GM18520 (cell line): ENCODE results near the gene TRAF3.

Source experiments
- ATAC-seq: cut with Tn5 transposase; IDR thresholded peaks from one replicate; pipeline ENCODE4 v1.9.1; 2021; ENCODE audit not compliant: unreplicated experiment

Gene TRAF3

GRCh38 chr14:102776761-102777710 is at the start of gene TRAF3:
TSS of gene TRAF3 (plus strand) at chr14:102777449. CDS start at chr14:102870202, 92,753 bp downstream.
- peak; percentile 52 for ATAC-seq

GRCh38 chr14:102728501-102728900 is 48.7 kb upstream of the TRAF3 start:
- ATAC-seq: no peak

- no peak for ATAC-seq
These were observed 48.0 kb upstream of the TRAF3 start for GRCh38 chr14:102729268-102729667.

- ATAC-seq: no peak
These were observed 47.4 kb upstream of the TRAF3 start for GRCh38 chr14:102729825-102730224.

- ATAC-seq: no peak
These were observed 46.0 kb upstream of the TRAF3 start for GRCh38 chr14:102731101-102731870.

GRCh38 chr14:102731871-102732800 is 45.1 kb upstream of the TRAF3 start:
- ATAC-seq: no peak

- no peak for ATAC-seq
These were observed 44.3 kb upstream of the TRAF3 start for GRCh38 chr14:102732924-102733323.

- no peak for ATAC-seq
These were observed 43.9 kb upstream of the TRAF3 start for GRCh38 chr14:102733326-102733725.

- ATAC-seq: no peak
These were observed 42.8 kb upstream of the TRAF3 start for GRCh38 chr14:102734436-102734835.

GRCh38 chr14:102736956-102737355 is 40.3 kb upstream of the TRAF3 start:
- ATAC-seq: no peak

- ATAC-seq: no peak
These were observed 39.6 kb upstream of the TRAF3 start for GRCh38 chr14:102737402-102738372.

GRCh38 chr14:102738373-102739189 is 38.7 kb upstream of the TRAF3 start:
- ATAC-seq: no peak

GRCh38 chr14:102739190-102739469 is 38.1 kb upstream of the TRAF3 start:
- no peak for ATAC-seq

- no peak for ATAC-seq
These were observed 30.4 kb upstream of the TRAF3 start for GRCh38 chr14:102746634-102747438.

- ATAC-seq: no peak
These were observed 28.4 kb upstream of the TRAF3 start for GRCh38 chr14:102748806-102749205.

- no peak for ATAC-seq
These were observed 27.6 kb upstream of the TRAF3 start for GRCh38 chr14:102749393-102750305.

GRCh38 chr14:102750376-102750775 is 26.9 kb upstream of the TRAF3 start:
- ATAC-seq: no peak
